Loucy (cell line): ENCODE measurements around the gene PTGES2.

ENCODE experiments used
- EZH2phosphoT487 ChIP-seq: fragments of 200-600 bp; IDR thresholded peaks from 2 replicates; pipeline ENCODE4 v1.6.1; 2018; ENCODE audit warnings: antibody characterized with exemption, mild to moderate bottlenecking, moderate library complexity, borderline replicate concordance
- TF ChIP-seq, protein P1 (sequence below): fragments of 200-600 bp; sonication (generic); conservative IDR thresholded peaks from 2 replicates; pipeline ENCODE4 v1.5.1; 2014; ENCODE audit warnings: mild to moderate bottlenecking, antibody characterized with exemption, low read length

DNA sequence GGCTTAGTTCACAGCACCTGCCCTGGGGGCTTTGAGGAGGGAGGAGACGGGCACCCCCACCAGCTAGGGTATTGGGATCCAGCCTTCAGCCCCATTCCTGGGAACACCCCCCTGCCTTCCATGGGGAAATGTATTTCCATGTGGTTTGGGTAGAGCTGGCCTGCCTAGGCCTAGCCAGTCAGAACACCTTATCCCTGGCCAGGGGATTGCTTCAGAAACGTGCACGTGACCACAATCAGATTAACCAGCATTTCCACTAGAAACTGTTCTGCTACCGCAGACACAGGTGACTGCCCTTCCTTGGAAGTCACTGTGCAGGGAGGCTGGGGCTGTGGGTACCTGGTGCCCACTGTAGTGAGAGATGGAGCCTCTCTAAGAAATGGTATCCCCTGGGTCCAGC lies 46.5 kb upstream of the PTGES2 start:
- TF ChIP-seq, protein P1, sequence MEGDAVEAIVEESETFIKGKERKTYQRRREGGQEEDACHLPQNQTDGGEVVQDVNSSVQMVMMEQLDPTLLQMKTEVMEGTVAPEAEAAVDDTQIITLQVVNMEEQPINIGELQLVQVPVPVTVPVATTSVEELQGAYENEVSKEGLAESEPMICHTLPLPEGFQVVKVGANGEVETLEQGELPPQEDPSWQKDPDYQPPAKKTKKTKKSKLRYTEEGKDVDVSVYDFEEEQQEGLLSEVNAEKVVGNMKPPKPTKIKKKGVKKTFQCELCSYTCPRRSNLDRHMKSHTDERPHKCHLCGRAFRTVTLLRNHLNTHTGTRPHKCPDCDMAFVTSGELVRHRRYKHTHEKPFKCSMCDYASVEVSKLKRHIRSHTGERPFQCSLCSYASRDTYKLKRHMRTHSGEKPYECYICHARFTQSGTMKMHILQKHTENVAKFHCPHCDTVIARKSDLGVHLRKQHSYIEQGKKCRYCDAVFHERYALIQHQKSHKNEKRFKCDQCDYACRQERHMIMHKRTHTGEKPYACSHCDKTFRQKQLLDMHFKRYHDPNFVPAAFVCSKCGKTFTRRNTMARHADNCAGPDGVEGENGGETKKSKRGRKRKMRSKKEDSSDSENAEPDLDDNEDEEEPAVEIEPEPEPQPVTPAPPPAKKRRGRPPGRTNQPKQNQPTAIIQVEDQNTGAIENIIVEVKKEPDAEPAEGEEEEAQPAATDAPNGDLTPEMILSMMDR = no peak
- no peak for TF ChIP-seq EZH2phosphoT487
